Testis (tissue), 3 donors: ENCODE measurements around the gene RCBTB1. TPM values are rescaled to one million over a fixed set of nuclear protein-coding genes. Genes with fewer than 3 reads are reported as not detected.
"Not testable (repeated sequence)": the region's sequence is repeated elsewhere in the genome, so short reads cannot be mapped to it uniquely, and the experiment has no call there.

ENCODE experiments used
- DNase-seq: peaks from one replicate; pipeline ENCODE4 v3.0.0-alpha.2; 2019
- H3K27ac ChIP-seq, 2 donors: fragments of 200-600 bp; sonication (generic); one replicate each; pipeline ENCODE4 v1.5.1; 2019
- H3K27me3 ChIP-seq: fragments of 200-600 bp; sonication (generic); one replicate; pipeline ENCODE4 v1.5.1; 2019
- H3K36me3 ChIP-seq: fragments of 200-600 bp; sonication (generic); one replicate; pipeline ENCODE4 v1.5.1; 2017; ENCODE audit warnings: low read depth; ENCODE audit errors: missing control alignments
- H3K4me1 ChIP-seq: fragments of 200-600 bp; sonication (generic); one replicate; pipeline ENCODE4 v1.5.1; 2019
- H3K4me3 ChIP-seq, 2 donors: fragments of 200-600 bp; sonication (generic); one replicate each; pipeline ENCODE4 v1.5.1; 2017 to 2019
- H3K9me3 ChIP-seq: fragments of 200-600 bp; sonication (generic); one replicate; pipeline ENCODE4 v1.5.1; 2017
- POLR2A ChIP-seq: fragments of 450-650 bp; IDR thresholded peaks from one replicate; pipeline ENCODE4 v1.6.1; 2017; ENCODE audit warnings: antibody characterized with exemption, mild to moderate bottlenecking, moderate library complexity
- WGBS, 2 donors: methylation state at CpG; one replicate each; pipeline ENCODE4 v1.1.5; 2018; 5-methylcytosine and 5-hydroxymethylcytosine counted together
- intact Hi-C: fragments of 100-400 bp; cut with DNase I; formaldehyde crosslinking; loops from one replicate; pipeline ENCODE4 v1.15.1; 2023; ENCODE audit warnings: low total_unique reads
- polyA plus RNA-seq: library from polyadenylated mRNA; stranded (reverse); fragments of 350-450 nt; fragmentation: Illumina TruSeq; extraction: RNeasy Lipid Tissue Mini Kit (QIAGEN cat#74804); gene quantifications from one replicate; pipeline ENCODE4 v1.2.3, GENCODE V29; 2014; ENCODE audit warnings: low read depth, low replicate concordance; ENCODE audit not compliant: insufficient read depth
- total RNA-seq, 2 donors: library from RNA; depleted of rRNA; stranded (reverse); fragments of >200 nt; gene quantifications; one replicate each; pipeline ENCODE4 v1.2.3, GENCODE V29; 2016
- TF ChIP-seq, protein P1 (sequence below), 3 experiments: fragments of 450-650 bp in 2 of 3; fragments of 200-600 bp in 1 of 3; sonication (generic) in 1 of 3; IDR thresholded peaks; one replicate each; pipeline ENCODE4 v1.5.1; 2016 to 2019; ENCODE audit warnings: antibody characterized with exemption in 3 of 3, mild to moderate bottlenecking in 2 of 3, moderate library complexity in 1 of 3

Gene RCBTB1
- total and polyA plus RNA-seq, 3 donors from 2014 or later: 14.4 to 32.8 (median 20.5) TPM

- Histone ChIP-seq H3K4me3 (no peak overlapping the region), H3K27me3 (no peaks in the 10 kb centered on the region), H3K36me3 (no peaks in the 10 kb centered on the region), H3K4me1 (peaks cover 10% of the 10 kb centered on the region), H3K9me3 (no peaks in the 10 kb centered on the region), H3K27ac (peak overlapping the region; percentile 34 to 40)
- intact Hi-C loops: no loop called here
- 48 to 61% methylated on average over 8 of the region's 8 CpGs for WGBS, 2 donors
- TF ChIP-seq, protein P1, sequence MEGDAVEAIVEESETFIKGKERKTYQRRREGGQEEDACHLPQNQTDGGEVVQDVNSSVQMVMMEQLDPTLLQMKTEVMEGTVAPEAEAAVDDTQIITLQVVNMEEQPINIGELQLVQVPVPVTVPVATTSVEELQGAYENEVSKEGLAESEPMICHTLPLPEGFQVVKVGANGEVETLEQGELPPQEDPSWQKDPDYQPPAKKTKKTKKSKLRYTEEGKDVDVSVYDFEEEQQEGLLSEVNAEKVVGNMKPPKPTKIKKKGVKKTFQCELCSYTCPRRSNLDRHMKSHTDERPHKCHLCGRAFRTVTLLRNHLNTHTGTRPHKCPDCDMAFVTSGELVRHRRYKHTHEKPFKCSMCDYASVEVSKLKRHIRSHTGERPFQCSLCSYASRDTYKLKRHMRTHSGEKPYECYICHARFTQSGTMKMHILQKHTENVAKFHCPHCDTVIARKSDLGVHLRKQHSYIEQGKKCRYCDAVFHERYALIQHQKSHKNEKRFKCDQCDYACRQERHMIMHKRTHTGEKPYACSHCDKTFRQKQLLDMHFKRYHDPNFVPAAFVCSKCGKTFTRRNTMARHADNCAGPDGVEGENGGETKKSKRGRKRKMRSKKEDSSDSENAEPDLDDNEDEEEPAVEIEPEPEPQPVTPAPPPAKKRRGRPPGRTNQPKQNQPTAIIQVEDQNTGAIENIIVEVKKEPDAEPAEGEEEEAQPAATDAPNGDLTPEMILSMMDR (IDR thresholded peaks at IDR 0.05): no peak
- TF ChIP-seq POLR2A: no peak
- DNase-seq: no peak
Observed at GRCh38 chr13:49615836-49616675, 30.7 kb upstream of the RCBTB1 start.

- WGBS, 2 donors: 89 to 98% methylated on average over 3 of the region's 3 CpGs
- DNase-seq, H3K27ac ChIP-seq, intact Hi-C loops, H3K4me3 ChIP-seq, H3K36me3 ChIP-seq, H3K27me3 ChIP-seq, H3K9me3 ChIP-seq: not testable (repeated sequence)
- peaks cover 10% of the 10 kb centered on the region for H3K4me1 ChIP-seq
Observed at GRCh38 chr13:49612042-49612441, 26.7 kb upstream of the RCBTB1 start.

DNA sequence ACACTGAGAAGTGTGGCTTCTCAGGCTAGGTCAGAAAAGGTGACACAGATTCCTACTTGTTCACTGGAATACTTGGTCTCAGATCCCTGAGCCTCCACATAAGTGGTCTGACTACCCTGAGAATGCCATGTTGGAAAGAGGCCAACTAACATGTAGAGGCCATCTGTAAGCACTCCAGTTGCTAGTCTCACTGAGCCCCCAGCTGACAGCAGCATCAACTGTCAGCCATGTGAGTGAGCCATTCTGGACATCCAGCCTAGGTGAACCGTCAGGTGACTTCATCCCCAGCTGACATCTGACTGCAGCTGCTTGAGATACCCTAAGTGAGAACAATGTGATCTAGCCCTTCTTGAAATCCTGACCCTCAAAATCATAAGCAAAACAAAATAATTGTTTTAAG is 24.8 kb upstream of the RCBTB1 start:
- intact Hi-C loops: no loop called here
- WGBS, 2 donors: 86 to 87% methylated on average over 1 of the region's 1 CpG
- Histone ChIP-seq H3K4me1 (no peaks in the 10 kb centered on the region), H3K4me3 (no peak overlapping the region), H3K27ac (no peak overlapping the region), H3K27me3 (no peaks in the 10 kb centered on the region), H3K36me3 (no peaks in the 10 kb centered on the region), H3K9me3 (no peaks in the 10 kb centered on the region)
- TF ChIP-seq, protein P1 (IDR thresholded peaks at IDR 0.05): no peak
- TF ChIP-seq POLR2A: no peak
- DNase-seq: no peak

DNA sequence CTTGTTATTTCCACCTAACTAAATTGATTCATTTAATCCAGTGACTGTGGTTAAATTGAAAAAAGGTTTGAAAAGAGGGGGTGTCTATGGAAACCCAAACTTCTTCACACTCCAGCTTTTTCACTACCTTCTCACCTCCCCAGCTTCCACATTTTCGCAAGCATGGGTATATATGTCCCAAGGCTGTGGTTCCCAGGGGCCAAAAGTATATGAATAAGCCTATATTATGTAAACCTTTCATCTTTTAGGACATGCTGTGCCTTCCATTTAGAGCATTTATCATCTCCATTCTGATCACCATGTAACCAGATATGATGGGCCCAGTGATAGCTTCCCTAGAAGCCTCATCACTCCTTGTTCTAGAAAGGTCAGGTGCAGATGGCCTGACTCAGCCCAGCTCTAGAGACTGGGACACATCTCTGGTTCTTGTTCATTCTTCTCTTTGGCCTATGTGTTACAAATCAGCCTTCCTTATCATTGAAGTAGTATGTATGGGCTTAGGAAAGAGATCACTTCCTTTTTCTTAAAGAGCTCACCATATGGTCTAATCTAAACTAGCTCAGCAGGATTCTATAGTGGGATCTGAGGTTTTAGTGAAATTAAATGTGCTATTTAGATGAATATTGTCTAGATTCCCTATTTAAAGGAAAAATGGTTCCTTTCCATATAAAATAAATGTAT is 23.4 kb upstream of the RCBTB1 start:
- Histone ChIP-seq H3K9me3 (no peaks in the 10 kb centered on the region), H3K4me1 (no peaks in the 10 kb centered on the region), H3K36me3 (no peaks in the 10 kb centered on the region), H3K27ac (no peak overlapping the region), H3K27me3 (no peaks in the 10 kb centered on the region), H3K4me3 (no peak overlapping the region)
- intact Hi-C loops: no loop called here
- TF ChIP-seq, protein P1 (IDR thresholded peaks at IDR 0.05): no peak
- TF ChIP-seq POLR2A: no peak
- no peak for DNase-seq
- 90 to 96% methylated on average over 1 of the region's 1 CpG for WGBS, 2 donors

DNA sequence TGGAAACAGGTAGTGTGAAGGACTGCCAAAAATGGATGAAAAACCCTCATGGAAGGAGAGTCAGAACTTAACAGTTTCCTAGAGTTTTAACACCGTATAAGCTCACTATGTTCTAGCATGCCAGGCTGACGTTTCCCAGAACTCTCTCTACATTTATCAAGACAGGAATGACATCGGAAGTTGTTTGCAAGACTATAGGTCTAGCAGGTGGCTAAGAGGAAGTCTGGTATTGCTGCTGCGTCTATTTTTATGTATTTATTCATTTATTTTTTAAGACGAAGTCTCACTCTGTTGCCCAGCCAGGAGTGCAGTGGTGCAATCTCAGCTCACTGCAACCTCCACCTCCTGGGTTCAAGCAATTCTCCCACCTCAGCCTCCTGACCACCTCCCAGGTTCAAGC is 22.4 kb upstream of the RCBTB1 start:
- no peaks in the 10 kb centered on the region for H3K9me3 ChIP-seq
- H3K36me3 ChIP-seq: no peaks in the 10 kb centered on the region
- no peaks in the 10 kb centered on the region for H3K27me3 ChIP-seq
- DNase-seq: no peak
- 52 to 70% methylated on average over 5 of the region's 5 CpGs for WGBS, 2 donors
- intact Hi-C loops: no loop called here
- no peak for TF ChIP-seq POLR2A
- TF ChIP-seq, protein P1 (IDR thresholded peaks at IDR 0.05): no peak
- no peak overlapping the region for H3K27ac ChIP-seq
- no peak overlapping the region for H3K4me3 ChIP-seq
- no peaks in the 10 kb centered on the region for H3K4me1 ChIP-seq
